ENCODE results near the gene FHIP1B. TPM values are rescaled to one million over a fixed set of nuclear protein-coding genes. Genes with fewer than 3 reads are reported as not detected.
"Not testable (repeated sequence)": the region's sequence is repeated elsewhere in the genome, so short reads cannot be mapped to it uniquely, and the experiment has no call there.

The FHIP1B gene
- total RNA-seq, 1 donor from 2014 or later: 19.3 TPM

GRCh38 chr11:6251990-6252473 is 17.6 kb upstream of the FHIP1B start:
- no peak overlapping the region for H3K27ac Mint-ChIP-seq
- no peaks in the 10 kb centered on the region for H3K4me1 Mint-ChIP-seq (ENCODE audit: low read depth)
- intact Hi-C loops (cut with micrococcal nuclease): loop anchor here (1.0 kb wide), 2 partner anchors 101 to 111 kb away; no protein-coding TSS in a partner anchor

GRCh38 chr11:6251120-6251733 is 16.8 kb upstream of the FHIP1B start:
- peaks cover 10% of the 10 kb centered on the region for H3K27me3 Mint-ChIP-seq (ENCODE audit: insufficient read depth)
- no peaks in the 10 kb centered on the region for H3K9me3 Mint-ChIP-seq
- H3K4me3 Mint-ChIP-seq: no peak overlapping the region
- H3K36me3 Mint-ChIP-seq (ENCODE audit: low read depth): no peaks in the 10 kb centered on the region
- intact Hi-C loops (cut with micrococcal nuclease): loop anchor here (1.0 kb wide), 2 partner anchors 102 to 112 kb away; no protein-coding TSS in a partner anchor
- no peaks in the 10 kb centered on the region for H3K4me1 Mint-ChIP-seq (ENCODE audit: low read depth)
- DNase-seq (ENCODE audit: low spot score): peak; percentile 19
- no peak overlapping the region for H3K27ac Mint-ChIP-seq

More at GRCh38 chr11:6251990-6252473, 17.6 kb upstream of the FHIP1B start:
- no peak overlapping the region for H3K4me3 Mint-ChIP-seq
- H3K27me3 Mint-ChIP-seq (ENCODE audit: insufficient read depth): peaks cover 10% of the 10 kb centered on the region
- no peak for DNase-seq (ENCODE audit: low spot score)
- no peaks in the 10 kb centered on the region for H3K36me3 Mint-ChIP-seq (ENCODE audit: low read depth)
- no peaks in the 10 kb centered on the region for H3K9me3 Mint-ChIP-seq

- intact Hi-C loops (cut with micrococcal nuclease): no loop called here
- no peak for DNase-seq (ENCODE audit: low spot score)
- no peaks in the 10 kb centered on the region for H3K4me1 Mint-ChIP-seq (ENCODE audit: low read depth)
- H3K36me3 Mint-ChIP-seq (ENCODE audit: low read depth): no peaks in the 10 kb centered on the region
- H3K27me3 Mint-ChIP-seq (ENCODE audit: insufficient read depth): peaks cover 12% of the 10 kb centered on the region
- H3K27ac Mint-ChIP-seq: no peak overlapping the region
- H3K9me3 Mint-ChIP-seq: no peaks in the 10 kb centered on the region
- H3K4me3 Mint-ChIP-seq: no peak overlapping the region
Observed at GRCh38 chr11:6249770-6250555, 15.5 kb upstream of the FHIP1B start.

- H3K4me1 Mint-ChIP-seq (ENCODE audit: low read depth); H3K36me3 Mint-ChIP-seq (ENCODE audit: low read depth); intact Hi-C loops (cut with micrococcal nuclease); DNase-seq (ENCODE audit: low spot score); H3K9me3 Mint-ChIP-seq; H3K27ac Mint-ChIP-seq; H3K4me3 Mint-ChIP-seq: not testable (repeated sequence)
- peaks cover 16% of the 10 kb centered on the region for H3K27me3 Mint-ChIP-seq (ENCODE audit: insufficient read depth)
Observed at GRCh38 chr11:6248897-6249296, 14.5 kb upstream of the FHIP1B start.

GRCh38 chr11:6248248-6248647 is 13.8 kb upstream of the FHIP1B start:
- peaks cover 21% of the 10 kb centered on the region for H3K27me3 Mint-ChIP-seq (ENCODE audit: insufficient read depth)
- intact Hi-C loops (cut with micrococcal nuclease): no loop called here
- H3K9me3 Mint-ChIP-seq: no peaks in the 10 kb centered on the region
- H3K4me1 Mint-ChIP-seq (ENCODE audit: low read depth): no peaks in the 10 kb centered on the region
- no peak for DNase-seq (ENCODE audit: low spot score)
- no peaks in the 10 kb centered on the region for H3K36me3 Mint-ChIP-seq (ENCODE audit: low read depth)
- no peak overlapping the region for H3K27ac Mint-ChIP-seq
- no peak overlapping the region for H3K4me3 Mint-ChIP-seq

- no peak overlapping the region for H3K27ac Mint-ChIP-seq
- H3K4me3 Mint-ChIP-seq: no peak overlapping the region
- intact Hi-C loops (cut with micrococcal nuclease): no loop called here
- no peaks in the 10 kb centered on the region for H3K36me3 Mint-ChIP-seq (ENCODE audit: low read depth)
- no peaks in the 10 kb centered on the region for H3K9me3 Mint-ChIP-seq
- DNase-seq (ENCODE audit: low spot score): no peak
- no peaks in the 10 kb centered on the region for H3K4me1 Mint-ChIP-seq (ENCODE audit: low read depth)
- peaks cover 23% of the 10 kb centered on the region for H3K27me3 Mint-ChIP-seq (ENCODE audit: insufficient read depth)
Observed at GRCh38 chr11:6245536-6245935, 11.1 kb upstream of the FHIP1B start.

GRCh38 chr11:6241316-6241715 is 6.9 kb upstream of the FHIP1B start:
- Mint-ChIP-seq H3K36me3 (ENCODE audit: low read depth) (no peaks in the 10 kb centered on the region), H3K4me3 (no peak overlapping the region), H3K27ac (no peak overlapping the region), H3K4me1 (ENCODE audit: low read depth) (no peaks in the 10 kb centered on the region), H3K27me3 (ENCODE audit: insufficient read depth) (peaks cover 13% of the 10 kb centered on the region), H3K9me3 (no peaks in the 10 kb centered on the region)
- intact Hi-C loops (cut with micrococcal nuclease): no loop called here
- DNase-seq (ENCODE audit: low spot score): no peak

- H3K4me3 Mint-ChIP-seq: no peak overlapping the region
- no peaks in the 10 kb centered on the region for H3K36me3 Mint-ChIP-seq (ENCODE audit: low read depth)
- no peaks in the 10 kb centered on the region for H3K9me3 Mint-ChIP-seq
- H3K4me1 Mint-ChIP-seq (ENCODE audit: low read depth): no peaks in the 10 kb centered on the region
- no peak for DNase-seq (ENCODE audit: low spot score)
- intact Hi-C loops (cut with micrococcal nuclease): no loop called here
- no peak overlapping the region for H3K27ac Mint-ChIP-seq
- H3K27me3 Mint-ChIP-seq (ENCODE audit: insufficient read depth): peaks cover 13% of the 10 kb centered on the region
Observed at GRCh38 chr11:6240781-6241180, 6.3 kb upstream of the FHIP1B start.

- intact Hi-C loops (cut with micrococcal nuclease): no loop called here
- Mint-ChIP-seq H3K27me3 (ENCODE audit: insufficient read depth) (peaks cover 13% of the 10 kb centered on the region), H3K4me1 (ENCODE audit: low read depth) (peaks cover 4% of the 10 kb centered on the region), H3K36me3 (ENCODE audit: low read depth) (no peaks in the 10 kb centered on the region), H3K4me3 (no peak overlapping the region), H3K9me3 (no peaks in the 10 kb centered on the region), H3K27ac (no peak overlapping the region)
- DNase-seq (ENCODE audit: low spot score): no peak
Observed at GRCh38 chr11:6240139-6240538, 5.7 kb upstream of the FHIP1B start.

- no peak for DNase-seq (ENCODE audit: low spot score)
- Mint-ChIP-seq H3K4me1 (ENCODE audit: low read depth) (peaks cover 13% of the 10 kb centered on the region), H3K4me3 (no peak within 1 kb of the TSS)
Observed at GRCh38 chr11:6238902-6239301, 4.5 kb upstream of the FHIP1B start, which contains the start of gene CNGA4. CNGA4 (plus strand) TSS chr11:6239089; CDS start chr11:6239207, 118 bp downstream.

GRCh38 chr11:6237761-6238302 is 3.4 kb upstream of the FHIP1B start:
- peaks cover 20% of the 10 kb centered on the region for H3K4me1 Mint-ChIP-seq (ENCODE audit: low read depth)
- no peak overlapping the region for H3K4me3 Mint-ChIP-seq
- intact Hi-C loops (cut with micrococcal nuclease): loop anchor here (5.0 to 10.0 kb wide), 2 partner anchors 114 to 1843 kb away; partner anchors contain the start of gene TRIM21
- H3K27me3 Mint-ChIP-seq (ENCODE audit: insufficient read depth): peaks cover 4% of the 10 kb centered on the region
- H3K9me3 Mint-ChIP-seq: no peaks in the 10 kb centered on the region
- DNase-seq (ENCODE audit: low spot score): no peak
- H3K36me3 Mint-ChIP-seq (ENCODE audit: low read depth): peaks cover 1% of the 10 kb centered on the region
- H3K27ac Mint-ChIP-seq: no peak overlapping the region

More at GRCh38 chr11:6238902-6239301, 4.5 kb upstream of the FHIP1B start, which contains the start of gene CNGA4:
- Mint-ChIP-seq H3K9me3 (no peaks in the 10 kb centered on the region), H3K27me3 (ENCODE audit: insufficient read depth) (peaks cover 9% of the 10 kb centered on the region), H3K27ac (no peak within 1 kb of the TSS), H3K36me3 (ENCODE audit: low read depth) (peaks cover 1% of the 10 kb centered on the region)
- intact Hi-C loops (cut with micrococcal nuclease): loop anchor here (5.0 to 10.0 kb wide), 2 partner anchors 113 to 1844 kb away; partner anchors contain the start of gene TRIM21

GRCh38 chr11:6237266-6237665 is 2.8 kb upstream of the FHIP1B start:
- Mint-ChIP-seq H3K9me3 (no peaks in the 10 kb centered on the region), H3K4me3 (no peak overlapping the region), H3K27ac (no peak overlapping the region), H3K4me1 (ENCODE audit: low read depth) (peaks cover 21% of the 10 kb centered on the region), H3K27me3 (ENCODE audit: insufficient read depth) (peaks cover 2% of the 10 kb centered on the region), H3K36me3 (ENCODE audit: low read depth) (peaks cover 1% of the 10 kb centered on the region)
- DNase-seq (ENCODE audit: low spot score): no peak
- intact Hi-C loops (cut with micrococcal nuclease): loop anchor here (5.0 to 10.0 kb wide), 2 partner anchors 115 to 1842 kb away; partner anchors contain the start of gene TRIM21

Measured in activated T-helper 1 cell treated with anti-CD3 and anti-CD28 coated beads, Interleukin-12 subunit alpha, Interleukin-12 subunit beta, Interleukin-2, Interleukin-4 antibody, amounts not matched to agents 30 ng/mL and 10 ng/mL and 1 ng/mL, durations not matched to agents 14 hours and 24 hours and 36 hours (primary cell).